ENCODE measurements around the gene AUNIP. TPM values are rescaled to one million over a fixed set of nuclear protein-coding genes. Genes with fewer than 3 reads are reported as not detected.

Gene AUNIP
- total RNA-seq, 4 donors from 2014 or later: not detected

DNA sequence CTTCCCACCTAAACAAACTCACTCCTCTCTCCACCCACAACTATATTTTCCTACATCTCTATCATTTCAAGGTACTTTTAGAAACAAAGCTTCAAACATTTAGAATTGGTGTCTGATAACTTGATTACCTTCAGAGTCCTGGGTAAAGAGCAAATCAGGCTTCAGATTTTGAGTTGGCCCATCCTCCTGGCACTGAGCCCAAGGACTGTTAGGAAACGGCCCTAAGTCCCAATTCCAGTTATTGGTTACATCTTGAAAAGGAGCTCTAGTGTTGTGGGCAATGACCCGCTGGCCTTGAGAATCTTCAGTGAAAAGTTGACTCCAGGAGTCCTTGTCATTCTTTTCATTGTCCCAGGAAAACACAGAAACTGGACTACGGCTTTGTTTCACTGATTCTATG is 24.4 kb downstream of the AUNIP start:
- H3K27me3 ChIP-seq: no peaks in the 10 kb centered on the region
- no peaks in the 10 kb centered on the region for H3K4me1 ChIP-seq
- intact Hi-C loops (cut with DNase I): no loop called here
- no peak for DNase-seq
- no peak overlapping the region for H3K4me3 ChIP-seq (replicated peaks in 1 of 3)
- TF ChIP-seq POLR2A (IDR thresholded peaks at IDR 0.05): no peak
- TF ChIP-seq, protein P1, sequence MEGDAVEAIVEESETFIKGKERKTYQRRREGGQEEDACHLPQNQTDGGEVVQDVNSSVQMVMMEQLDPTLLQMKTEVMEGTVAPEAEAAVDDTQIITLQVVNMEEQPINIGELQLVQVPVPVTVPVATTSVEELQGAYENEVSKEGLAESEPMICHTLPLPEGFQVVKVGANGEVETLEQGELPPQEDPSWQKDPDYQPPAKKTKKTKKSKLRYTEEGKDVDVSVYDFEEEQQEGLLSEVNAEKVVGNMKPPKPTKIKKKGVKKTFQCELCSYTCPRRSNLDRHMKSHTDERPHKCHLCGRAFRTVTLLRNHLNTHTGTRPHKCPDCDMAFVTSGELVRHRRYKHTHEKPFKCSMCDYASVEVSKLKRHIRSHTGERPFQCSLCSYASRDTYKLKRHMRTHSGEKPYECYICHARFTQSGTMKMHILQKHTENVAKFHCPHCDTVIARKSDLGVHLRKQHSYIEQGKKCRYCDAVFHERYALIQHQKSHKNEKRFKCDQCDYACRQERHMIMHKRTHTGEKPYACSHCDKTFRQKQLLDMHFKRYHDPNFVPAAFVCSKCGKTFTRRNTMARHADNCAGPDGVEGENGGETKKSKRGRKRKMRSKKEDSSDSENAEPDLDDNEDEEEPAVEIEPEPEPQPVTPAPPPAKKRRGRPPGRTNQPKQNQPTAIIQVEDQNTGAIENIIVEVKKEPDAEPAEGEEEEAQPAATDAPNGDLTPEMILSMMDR (IDR thresholded peaks at IDR 0.05): no peak
- H3K27ac ChIP-seq: no peak overlapping the region
- H3K36me3 ChIP-seq: peaks cover 33 to 44% of the 10 kb centered on the region in 2 donors
- no peaks in the 10 kb centered on the region for H3K9me3 ChIP-seq
- WGBS, 2 donors: 73 to 75% methylated on average over 3 of the region's 3 CpGs

- WGBS, 2 donors: 95 to 99% methylated on average over 5 of the region's 5 CpGs
- H3K4me3 ChIP-seq (replicated peaks in 1 of 3): no peak overlapping the region
- no peaks in the 10 kb centered on the region for H3K9me3 ChIP-seq
- DNase-seq: no peak
- peaks cover 50 to 61% of the 10 kb centered on the region in 2 donors for H3K36me3 ChIP-seq
- intact Hi-C loops (cut with DNase I): no loop called here
- no peak overlapping the region for H3K27ac ChIP-seq
- TF ChIP-seq, protein P1 (IDR thresholded peaks at IDR 0.05): no peak
- no peak for TF ChIP-seq POLR2A (IDR thresholded peaks at IDR 0.05)
- H3K4me1 ChIP-seq: no peaks in the 10 kb centered on the region
- H3K27me3 ChIP-seq: no peaks in the 10 kb centered on the region
These were observed 26.1 kb downstream of the AUNIP start for GRCh38 chr1:25833158-25833557.

- no peak for DNase-seq
- Histone ChIP-seq H3K4me1 (no peaks in the 10 kb centered on the region), H3K27me3 (no peaks in the 10 kb centered on the region), H3K9me3 (no peaks in the 10 kb centered on the region), H3K4me3 (replicated peaks in 1 of 3) (no peak overlapping the region), H3K27ac (no peak overlapping the region), H3K36me3 (peaks cover 56 to 67% of the 10 kb centered on the region in 2 donors)
- TF ChIP-seq, protein P1 (IDR thresholded peaks at IDR 0.05): no peak
- intact Hi-C loops (cut with DNase I): no loop called here
- WGBS, 2 donors: 90 to 92% methylated on average over 6 of the region's 6 CpGs
These were observed 26.8 kb downstream of the AUNIP start for GRCh38 chr1:25832336-25833037.

DNA sequence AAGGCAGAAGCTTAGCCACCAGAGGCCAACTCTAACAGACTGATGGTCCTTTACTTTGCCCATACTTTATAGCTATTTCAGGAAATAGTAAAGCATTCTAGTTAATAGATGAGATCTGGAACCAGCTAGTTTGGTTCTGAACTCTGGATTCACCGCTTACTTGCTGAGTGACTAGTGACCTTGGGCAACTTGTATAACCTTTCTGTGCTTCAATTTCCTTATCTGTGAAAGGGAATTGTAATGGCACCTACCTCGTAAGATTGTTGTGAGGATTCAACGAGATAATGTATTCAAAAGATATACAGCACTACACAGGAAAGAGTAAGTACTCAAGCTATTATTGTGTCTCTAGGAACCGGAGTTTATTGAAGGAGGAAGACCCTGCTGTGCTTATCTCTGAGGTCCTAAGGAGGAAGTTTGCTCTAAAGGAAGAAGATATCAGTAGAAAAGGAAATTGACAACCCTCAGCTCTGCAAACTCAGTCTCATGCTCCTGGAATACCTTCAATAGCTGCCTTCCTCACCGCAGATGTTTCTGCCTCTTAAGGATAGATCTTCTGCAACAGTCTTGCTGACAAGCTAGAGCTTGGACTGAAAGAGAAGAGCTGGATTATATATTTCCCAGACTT is 27.6 kb downstream of the AUNIP start:
- Histone ChIP-seq H3K9me3 (no peaks in the 10 kb centered on the region), H3K4me1 (no peaks in the 10 kb centered on the region), H3K4me3 (replicated peaks in 1 of 3) (no peak overlapping the region), H3K27ac (no peak overlapping the region), H3K27me3 (no peaks in the 10 kb centered on the region), H3K36me3 (peaks cover 64 to 75% of the 10 kb centered on the region in 2 donors)
- 63% methylated on average over 5 of the region's 5 CpGs for WGBS, 2 donors
- no peak for DNase-seq
- intact Hi-C loops (cut with DNase I): no loop called here
- TF ChIP-seq, protein P1 (IDR thresholded peaks at IDR 0.05): no peak
- no peak for TF ChIP-seq POLR2A (IDR thresholded peaks at IDR 0.05)

- peaks cover 70 to 76% of the 10 kb centered on the region in 2 donors for H3K36me3 ChIP-seq
- 91 to 100% methylated on average over 1 of the region's 1 CpG for WGBS, 2 donors
These were observed 30.2 kb downstream of the AUNIP start for GRCh38 chr1:25829046-25829445.

More at GRCh38 chr1:25829046-25829445, 30.2 kb downstream of the AUNIP start:
- no peaks in the 10 kb centered on the region for H3K27me3 ChIP-seq
- H3K9me3 ChIP-seq: no peaks in the 10 kb centered on the region
- intact Hi-C loops (cut with DNase I): no loop called here
- H3K4me1 ChIP-seq: no peaks in the 10 kb centered on the region
- no peak for DNase-seq
- no peak overlapping the region for H3K4me3 ChIP-seq (replicated peaks in 1 of 3)
- TF ChIP-seq POLR2A (IDR thresholded peaks at IDR 0.05): no peak
- TF ChIP-seq, protein P1 (IDR thresholded peaks at IDR 0.05): no peak
- no peak overlapping the region for H3K27ac ChIP-seq
